PC-3 (cell line): ENCODE measurements around the gene GPR149. TPM values are rescaled to one million over a fixed set of nuclear protein-coding genes. Genes with fewer than 3 reads are reported as not detected.

Source experiments
- ATAC-seq: fragments of 200-7000 bp; cut with Tn5 transposase; 2 replicates; pipeline ENCODE4 v1.9.1; 2020; ENCODE audit warnings: mild to moderate bottlenecking, moderate library complexity
- BruUV-seq: library from RNA; stranded (reverse); fragments of 400-500 nt; replicated peaks from 2 replicates; lab custom pipeline; 2021; lab: Mats Ljungman, UMichigan
- CTCF ChIA-PET: fragments of 300-600 bp; sonication (Branson Sonifier 250); formaldehyde crosslinking; loops from one replicate; lab custom pipeline; 2022; ENCODE audit warnings: antibody characterized with exemption; lab: Charles Lee
- POLR2A ChIA-PET: fragments of 300-600 bp; sonication (Branson Sonifier 250); formaldehyde crosslinking; loops from one replicate; lab custom pipeline; 2022; ENCODE audit warnings: antibody characterized with exemption; ENCODE audit not compliant: unreplicated experiment; lab: Charles Lee
- DNase-seq: peaks from one replicate; pipeline ENCODE4 v3.0.0-alpha.2; 2015
- H2AFZ ChIP-seq: fragments of 300-600 bp; sonication (generic); 2 replicates; pipeline ENCODE4 v1.6.0; 2016; ENCODE audit warnings: antibody characterized with exemption, low read length
- H3F3A ChIP-seq: fragments of 300-600 bp; sonication (generic); one replicate; pipeline ENCODE4 v1.6.0; 2017; ENCODE audit warnings: antibody characterized with exemption, low read length, control low read depth, mild to moderate bottlenecking; ENCODE audit not compliant: unreplicated experiment
- H3K27ac ChIP-seq: fragments of 300-600 bp; sonication (generic); 2 replicates; pipeline ENCODE4 v1.5.1; 2016; ENCODE audit warnings: mild to moderate bottlenecking, low read length
- H3K27me3 ChIP-seq: fragments of 300-600 bp; sonication (generic); 2 replicates; pipeline ENCODE4 v1.6.1; 2016; ENCODE audit warnings: low read length, mixed read lengths
- H3K36me3 ChIP-seq: fragments of 300-600 bp; sonication (generic); 2 replicates; pipeline ENCODE4 v1.6.1; 2016; ENCODE audit warnings: low read depth, mixed run types, low read length, mixed read lengths
- H3K4me1 ChIP-seq: fragments of 300-600 bp; sonication (generic); 2 replicates; pipeline ENCODE4 v1.5.1; 2016; ENCODE audit warnings: low read length; ENCODE audit not compliant: insufficient read depth
- H3K4me2 ChIP-seq: fragments of 300-600 bp; sonication (generic); 2 replicates; pipeline ENCODE4 v1.6.0; 2016; ENCODE audit warnings: low read length
- H3K4me3 ChIP-seq: fragments of 300-600 bp; sonication (generic); 2 replicates; pipeline ENCODE4 v1.5.1; 2016; ENCODE audit warnings: mild to moderate bottlenecking, low read length, mixed read lengths
- H3K79me2 ChIP-seq: fragments of 300-600 bp; sonication (generic); 2 replicates; pipeline ENCODE4 v1.6.1; 2017; ENCODE audit warnings: low read length, mixed read lengths
- H3K9ac ChIP-seq: fragments of 300-600 bp; sonication (generic); 2 replicates; pipeline ENCODE4 v1.6.0; 2016; ENCODE audit warnings: mild to moderate bottlenecking, low read length
- H3K9me2 ChIP-seq: fragments of 300-600 bp; sonication (generic); replicated peaks from 2 replicates; pipeline ENCODE4 v1.6.1; 2016; ENCODE audit warnings: mixed run types, low read length, mixed read lengths
- H3K9me3 ChIP-seq: fragments of 300-600 bp; sonication (generic); 2 replicates; pipeline ENCODE4 v1.6.1; 2016; ENCODE audit warnings: low read length, mixed read lengths
- H4K20me1 ChIP-seq: fragments of 300-600 bp; sonication (generic); 2 replicates; pipeline ENCODE4 v1.6.1; 2016; ENCODE audit warnings: low read length, mixed read lengths
- EZH2 ChIP-seq: fragments of 300-600 bp; sonication (generic); IDR thresholded peaks from one replicate; pipeline ENCODE4 v1.6.1; 2017; ENCODE audit warnings: antibody characterized with exemption, mild to moderate bottlenecking, low read length; ENCODE audit not compliant: unreplicated experiment
- EZH2phosphoT487 ChIP-seq: fragments of 300-600 bp; sonication (generic); IDR thresholded peaks from 2 replicates; pipeline ENCODE4 v1.6.1; 2018; ENCODE audit warnings: mild to moderate bottlenecking, antibody characterized with exemption, low read length, borderline replicate concordance
- intact Hi-C: fragments of 100-400 bp; cut with micrococcal nuclease; formaldehyde crosslinking; loops from 2 replicates; pipeline ENCODE4 v1.9.0; 2023
- total RNA-seq: library from RNA; depleted of rRNA; stranded (reverse); fragments of >200 nt; gene quantifications from 2 replicates; pipeline ENCODE4 v1.2.3, GENCODE V29; 2014
- TF ChIP-seq, protein P1 (sequence below): fragments of 300-600 bp; sonication (generic); conservative IDR thresholded peaks from 2 replicates; pipeline ENCODE4 v1.5.1; 2017; ENCODE audit warnings: antibody characterized with exemption, low read depth, mild to moderate bottlenecking, low read length

GPR149 gene
- total RNA-seq, 1 experiment from 2014 or later = not detected

DNA sequence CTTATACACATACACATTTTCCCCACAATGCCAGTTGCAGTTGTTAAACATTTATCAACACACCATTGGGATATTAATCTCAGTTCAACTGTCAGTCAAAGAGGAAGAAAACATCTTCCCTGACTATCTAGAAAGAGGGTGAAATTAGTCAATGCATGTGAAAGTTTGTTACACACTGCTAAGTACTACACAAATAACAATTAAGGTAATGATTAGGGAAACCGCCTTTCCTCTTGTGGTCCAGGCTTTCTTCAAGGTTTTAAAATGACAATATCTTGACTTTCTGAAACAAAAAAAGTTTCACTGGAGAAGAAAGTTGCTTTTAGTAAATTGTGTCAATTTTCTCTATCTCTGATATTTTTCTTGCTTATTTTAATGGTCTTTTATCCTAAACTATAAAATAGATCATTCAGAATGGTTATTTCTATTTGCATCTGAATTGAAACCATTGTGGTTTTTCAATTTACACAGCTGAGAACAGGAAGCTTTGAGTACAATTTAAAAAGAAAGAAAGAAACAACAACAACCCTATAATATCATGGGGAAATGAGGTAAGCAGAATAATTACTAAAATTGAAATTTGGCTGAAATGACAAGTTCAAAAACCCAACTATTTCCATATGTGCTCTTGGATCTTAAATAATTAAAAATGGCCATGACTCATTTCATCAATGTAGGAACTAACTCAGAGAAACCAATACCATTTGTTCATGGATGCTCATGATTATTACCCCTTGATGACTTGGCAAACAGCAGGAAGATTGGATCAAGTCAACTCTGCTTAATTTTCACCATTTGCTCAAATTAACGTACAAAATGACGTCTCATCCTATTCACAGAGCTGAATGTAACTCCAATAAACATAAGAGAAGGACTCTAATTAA, 31.7 kb downstream of the GPR149 start:
- TF ChIP-seq, protein P1, sequence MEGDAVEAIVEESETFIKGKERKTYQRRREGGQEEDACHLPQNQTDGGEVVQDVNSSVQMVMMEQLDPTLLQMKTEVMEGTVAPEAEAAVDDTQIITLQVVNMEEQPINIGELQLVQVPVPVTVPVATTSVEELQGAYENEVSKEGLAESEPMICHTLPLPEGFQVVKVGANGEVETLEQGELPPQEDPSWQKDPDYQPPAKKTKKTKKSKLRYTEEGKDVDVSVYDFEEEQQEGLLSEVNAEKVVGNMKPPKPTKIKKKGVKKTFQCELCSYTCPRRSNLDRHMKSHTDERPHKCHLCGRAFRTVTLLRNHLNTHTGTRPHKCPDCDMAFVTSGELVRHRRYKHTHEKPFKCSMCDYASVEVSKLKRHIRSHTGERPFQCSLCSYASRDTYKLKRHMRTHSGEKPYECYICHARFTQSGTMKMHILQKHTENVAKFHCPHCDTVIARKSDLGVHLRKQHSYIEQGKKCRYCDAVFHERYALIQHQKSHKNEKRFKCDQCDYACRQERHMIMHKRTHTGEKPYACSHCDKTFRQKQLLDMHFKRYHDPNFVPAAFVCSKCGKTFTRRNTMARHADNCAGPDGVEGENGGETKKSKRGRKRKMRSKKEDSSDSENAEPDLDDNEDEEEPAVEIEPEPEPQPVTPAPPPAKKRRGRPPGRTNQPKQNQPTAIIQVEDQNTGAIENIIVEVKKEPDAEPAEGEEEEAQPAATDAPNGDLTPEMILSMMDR = no peak
- TF ChIP-seq EZH2 (no peak), EZH2phosphoT487 (no peak)
- Histone ChIP-seq H3K4me1 (no peaks in the 10 kb centered on the region), H2AFZ (no peak overlapping the region), H3K9me3 (no peaks in the 10 kb centered on the region), H3K27ac (no peak overlapping the region), H3K9me2 (no peaks in the 10 kb centered on the region), H3K36me3 (no peaks in the 10 kb centered on the region), H3F3A (no peaks in the 10 kb centered on the region), H3K4me2 (no peak overlapping the region), H3K9ac (no peak overlapping the region), H4K20me1 (no peaks in the 10 kb centered on the region), H3K79me2 (no peaks in the 10 kb centered on the region), H3K4me3 (no peak overlapping the region), H3K27me3 (no peaks in the 10 kb centered on the region)
- BruUV-seq = no TSS peak
- intact Hi-C loops = no loop called here
- no peak for ATAC-seq
- ChIA-PET CTCF (no interaction called here), POLR2A (no interaction called here)
- no peak for DNase-seq

DNA sequence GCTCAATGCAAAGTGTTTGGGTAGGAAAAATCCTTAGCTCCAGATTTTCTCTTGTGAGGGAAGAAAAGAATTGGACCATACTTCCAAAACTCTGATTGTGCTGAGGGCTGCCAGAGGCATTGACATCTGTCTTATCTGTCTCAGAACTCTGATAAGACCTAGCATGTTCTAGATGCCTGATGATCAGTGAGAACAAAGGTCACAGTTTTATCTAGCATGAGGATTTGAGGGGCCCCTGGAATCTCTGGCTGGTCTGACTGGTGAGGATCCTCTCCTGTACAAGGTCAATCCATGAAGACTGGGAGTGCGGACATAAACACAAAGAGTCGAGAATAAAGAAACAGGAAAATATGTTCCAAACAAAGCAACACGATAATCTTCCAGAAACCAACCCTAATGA, 40.1 kb downstream of the GPR149 start:
- H3K9me3 ChIP-seq = no peaks in the 10 kb centered on the region

DNA sequence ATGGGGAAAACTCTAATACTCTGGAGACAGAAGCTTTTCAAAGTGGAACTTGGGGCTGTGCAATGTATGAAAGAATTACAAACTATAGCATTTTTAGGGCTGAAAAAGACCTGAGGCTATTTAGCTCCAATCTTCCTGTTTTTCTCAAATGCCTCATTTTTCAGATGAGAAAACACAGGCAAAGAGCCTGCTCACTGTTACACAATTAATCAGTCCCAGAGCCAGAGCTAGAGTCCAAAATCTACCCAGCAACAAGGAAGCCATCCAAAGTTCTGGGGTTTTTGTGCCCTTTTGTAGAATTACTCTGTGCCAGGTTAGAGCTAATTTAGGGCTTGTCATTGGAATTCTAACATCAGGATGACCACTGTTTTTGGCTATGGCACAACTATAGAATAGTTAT, 45.5 kb downstream of the GPR149 start:
- POLR2A ChIA-PET = no interaction called here
- no peak for ATAC-seq
- intact Hi-C loops = no loop called here
- H3K4me3 ChIP-seq = no peak overlapping the region
- CTCF ChIA-PET = no interaction called here
- no peaks in the 10 kb centered on the region for H3K9me2 ChIP-seq
- no peak overlapping the region for H2AFZ ChIP-seq
- TF ChIP-seq, protein P1 = no peak
- no peak for TF ChIP-seq EZH2phosphoT487
- TF ChIP-seq EZH2 = no peak
- no TSS peak for BruUV-seq
- H3K27ac ChIP-seq = no peak overlapping the region
- H4K20me1 ChIP-seq = no peaks in the 10 kb centered on the region
- H3K79me2 ChIP-seq = no peaks in the 10 kb centered on the region
- peaks cover 3% of the 10 kb centered on the region; the same call in 1 of the 2 replicates for H3K27me3 ChIP-seq
- H3K4me1 ChIP-seq = no peaks in the 10 kb centered on the region
- H3K4me2 ChIP-seq = no peak overlapping the region
- H3F3A ChIP-seq = no peaks in the 10 kb centered on the region
- no peaks in the 10 kb centered on the region for H3K9me3 ChIP-seq
- no peak overlapping the region for H3K9ac ChIP-seq
- DNase-seq = no peak
- H3K36me3 ChIP-seq = no peaks in the 10 kb centered on the region

More for the DNA sequence above, 40.1 kb downstream of the GPR149 start:
- H3K36me3 ChIP-seq = no peaks in the 10 kb centered on the region
- ChIA-PET POLR2A (no interaction called here), CTCF (interaction anchor here (0.7 kb wide), 1 partner anchor 113 kb away, joined by 3 read pairs; no protein-coding TSS in a partner anchor)
- no peak overlapping the region for H3K9ac ChIP-seq
- TF ChIP-seq, protein P1 = no peak
- no TSS peak for BruUV-seq
- ATAC-seq (no peak), DNase-seq (no peak)
- no peak overlapping the region for H2AFZ ChIP-seq
- no peaks in the 10 kb centered on the region for H3F3A ChIP-seq
- intact Hi-C loops = no loop called here
- H3K27ac ChIP-seq = no peak overlapping the region
- H3K4me1 ChIP-seq = no peaks in the 10 kb centered on the region
- H4K20me1 ChIP-seq = no peaks in the 10 kb centered on the region
- H3K4me3 ChIP-seq = no peak overlapping the region
- no peaks in the 10 kb centered on the region for H3K79me2 ChIP-seq
- no peak overlapping the region for H3K4me2 ChIP-seq
- peaks cover 2% of the 10 kb centered on the region; the same call in 1 of the 2 replicates for H3K27me3 ChIP-seq
- no peaks in the 10 kb centered on the region for H3K9me2 ChIP-seq
